IgD-negative memory B cell (primary cell): ENCODE results near the gene KCNN4. TPM values are rescaled to one million over a fixed set of nuclear protein-coding genes. Genes with fewer than 3 reads are reported as not detected.
A peak's percentile ranks its signal among the peaks of the same experiment; 100 is the strongest.

Experiments
- H3K27ac Mint-ChIP-seq, 3 donors: one replicate each; pipeline ENCODE4 v1.8.0; 2020 to 2022; ENCODE audit warnings: mild to moderate bottlenecking in 3 of 3, mixed read lengths in 3 of 3, moderate library complexity in 1 of 3
- H3K27me3 Mint-ChIP-seq: one replicate; pipeline ENCODE4 v1.8.0; 2021; ENCODE audit warnings: mixed read lengths
- H3K36me3 Mint-ChIP-seq: one replicate; pipeline ENCODE4 v1.8.0; 2020; ENCODE audit warnings: mild to moderate bottlenecking, mixed read lengths
- H3K4me1 Mint-ChIP-seq, 3 donors: one replicate each; pipeline ENCODE4 v1.8.0; 2020 to 2022; ENCODE audit warnings: mixed read lengths in 3 of 3, mild to moderate bottlenecking in 1 of 3
- H3K4me3 Mint-ChIP-seq, 4 donors: one replicate each; pipeline ENCODE4 v1.8.0; 2020 to 2022; ENCODE audit warnings: mild to moderate bottlenecking in 4 of 4, mixed read lengths in 4 of 4, moderate library complexity in 3 of 4
- H3K9me3 Mint-ChIP-seq, 3 donors: one replicate each; pipeline ENCODE4 v1.8.0; 2020 to 2021; ENCODE audit warnings: mixed read lengths in 3 of 3, mild to moderate bottlenecking in 1 of 3
- polyA plus RNA-seq: library from polyadenylated mRNA; unstranded; fragments of 300-500 nt; fragmentation: Illumina TruSeq; gene quantifications from one replicate; pipeline ENCODE4 v1.2.3, GENCODE V29; 2021

Gene KCNN4
- polyA plus RNA-seq, 1 donor from 2014 or later, result 87.9 TPM

DNA sequence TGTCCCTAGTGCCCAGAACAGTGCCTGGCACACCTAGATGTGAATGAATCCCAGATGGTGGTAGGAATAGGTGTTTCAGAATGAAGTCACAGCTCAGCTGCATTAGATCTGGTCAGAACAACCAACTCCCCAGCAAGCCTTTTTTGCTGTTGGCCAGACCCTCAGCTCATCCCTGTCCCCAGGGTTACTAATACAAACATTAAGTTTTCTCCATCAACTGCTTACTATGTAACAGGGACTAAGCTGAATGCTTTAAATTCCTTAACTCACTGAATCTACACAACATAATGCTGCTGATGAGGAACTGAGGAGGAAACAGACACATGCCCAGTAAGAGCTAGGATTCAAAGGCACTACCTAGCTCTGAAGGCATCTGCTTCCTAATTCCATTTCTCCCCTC, 44.8 kb downstream of the KCNN4 start:
- no peak overlapping the region for H3K27ac Mint-ChIP-seq

DNA sequence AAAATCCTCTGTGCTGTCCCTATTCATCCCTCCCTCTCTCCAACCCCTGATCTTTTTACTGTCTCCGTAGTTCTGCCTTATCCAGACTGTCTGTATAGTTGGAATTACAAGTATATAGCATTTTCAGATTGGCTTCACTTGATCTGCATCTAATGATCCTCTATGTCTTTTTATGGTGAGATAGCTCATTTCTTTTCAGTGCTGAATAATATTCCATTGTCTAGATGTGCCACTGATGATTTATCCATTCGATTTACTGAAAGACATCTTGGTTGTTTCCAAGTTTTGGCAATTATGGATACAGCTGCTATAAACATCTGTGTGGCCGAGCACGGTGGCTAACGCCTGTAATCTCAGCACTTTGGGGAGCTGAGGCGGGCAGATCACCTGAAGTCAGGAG, 45.8 kb downstream of the KCNN4 start:
- H3K4me1 Mint-ChIP-seq, result peaks cover 0 to 3% (median 0%) of the 10 kb centered on the region in 3 donors
- H3K27me3 Mint-ChIP-seq, result no peaks in the 10 kb centered on the region
- no peak overlapping the region for H3K27ac Mint-ChIP-seq
- H3K4me3 Mint-ChIP-seq, result no peak overlapping the region
- H3K36me3 Mint-ChIP-seq, result peaks cover 13% of the 10 kb centered on the region
- H3K9me3 Mint-ChIP-seq, result no peaks in the 10 kb centered on the region

More for the DNA sequence above, 44.8 kb downstream of the KCNN4 start:
- H3K9me3 Mint-ChIP-seq, result no peaks in the 10 kb centered on the region
- H3K27me3 Mint-ChIP-seq, result no peaks in the 10 kb centered on the region
- H3K36me3 Mint-ChIP-seq, result peaks cover 10% of the 10 kb centered on the region
- peaks cover 0 to 3% (median 0%) of the 10 kb centered on the region in 3 donors for H3K4me1 Mint-ChIP-seq
- no peak overlapping the region for H3K4me3 Mint-ChIP-seq

DNA sequence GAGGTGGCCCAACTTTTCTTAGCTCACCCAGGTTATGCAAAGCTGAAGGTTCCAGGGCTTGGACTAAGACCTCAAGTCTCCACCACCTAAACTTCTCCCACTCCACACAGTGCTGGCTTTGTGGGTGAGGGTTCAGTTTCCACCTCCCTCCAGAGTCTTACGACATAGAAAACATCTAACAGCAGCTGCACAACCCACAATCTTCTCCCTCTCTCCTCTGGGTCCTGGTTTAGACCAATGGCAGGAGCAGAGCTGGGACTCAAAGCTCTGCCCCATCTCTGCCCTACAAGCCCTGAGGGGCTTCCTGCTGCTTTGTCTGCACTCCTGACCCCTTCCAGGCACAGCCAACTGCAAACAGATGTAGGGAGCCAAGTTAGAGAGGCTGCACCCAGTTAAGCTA, 48.9 kb downstream of the KCNN4 start:
- Mint-ChIP-seq H3K4me3 (no peak overlapping the region), H3K27me3 (no peaks in the 10 kb centered on the region), H3K4me1 (peaks cover 3 to 5% (median 4%) of the 10 kb centered on the region in 3 donors), H3K36me3 (peaks cover 8% of the 10 kb centered on the region), H3K27ac (no peak overlapping the region), H3K9me3 (peaks cover 0 to 2% (median 0%) of the 10 kb centered on the region in 3 donors)

DNA sequence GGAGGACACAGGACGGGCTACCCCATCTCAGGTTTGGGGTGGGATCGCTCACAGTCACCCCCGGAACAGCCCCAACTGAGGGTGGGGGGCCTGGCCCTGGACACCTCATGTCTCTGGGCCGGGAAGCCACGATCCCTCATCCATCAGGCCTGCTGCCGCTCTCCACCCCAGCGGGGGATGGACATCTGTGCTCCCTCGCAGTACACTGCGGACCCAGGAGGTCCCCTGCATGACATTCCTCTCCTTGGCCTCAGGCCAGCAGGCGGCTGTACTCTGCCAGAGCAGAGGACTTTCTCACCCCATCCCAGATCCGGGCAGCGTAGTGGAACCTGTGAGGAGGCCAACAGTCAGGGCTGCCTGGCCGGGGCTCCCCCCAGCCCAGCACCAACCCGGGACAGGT, 49.4 kb downstream of the KCNN4 start:
- H3K4me1 Mint-ChIP-seq, result peaks cover 6 to 9% (median 6%) of the 10 kb centered on the region in 3 donors
- peaks cover 0 to 2% (median 0%) of the 10 kb centered on the region in 3 donors for H3K9me3 Mint-ChIP-seq

DNA sequence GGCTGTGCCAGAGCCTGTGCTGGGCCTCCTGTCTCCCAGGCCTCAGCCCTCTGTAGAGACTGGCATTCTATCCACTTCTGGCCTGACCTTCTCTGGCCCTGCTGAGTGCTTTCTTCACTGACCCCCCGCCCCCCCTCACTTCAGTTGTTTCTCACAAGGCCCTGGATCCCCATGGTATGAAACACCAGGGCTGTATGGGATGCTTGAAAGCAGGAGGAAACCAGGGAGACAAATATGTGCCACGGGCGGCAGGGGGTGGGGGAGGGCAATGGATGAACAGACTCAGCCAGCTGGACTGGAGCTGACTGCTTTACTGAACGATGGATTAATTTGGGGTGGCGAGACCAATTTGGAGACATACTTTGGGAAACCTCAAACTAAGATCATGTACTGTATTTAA, 50.9 kb downstream of the KCNN4 start:
- H3K27me3 Mint-ChIP-seq, result no peaks in the 10 kb centered on the region
- peaks cover 16 to 17% (median 17%) of the 10 kb centered on the region in 3 donors for H3K4me1 Mint-ChIP-seq
- H3K27ac Mint-ChIP-seq, result no peak overlapping the region
- H3K36me3 Mint-ChIP-seq, result peaks cover 8% of the 10 kb centered on the region
- H3K9me3 Mint-ChIP-seq, result peaks cover 0 to 2% (median 0%) of the 10 kb centered on the region in 3 donors
- H3K4me3 Mint-ChIP-seq, result no peak overlapping the region

More for the DNA sequence above, 49.4 kb downstream of the KCNN4 start:
- Mint-ChIP-seq H3K36me3 (peaks cover 8% of the 10 kb centered on the region), H3K27me3 (no peaks in the 10 kb centered on the region), H3K27ac (no peak overlapping the region), H3K4me3 (no peak overlapping the region)

DNA sequence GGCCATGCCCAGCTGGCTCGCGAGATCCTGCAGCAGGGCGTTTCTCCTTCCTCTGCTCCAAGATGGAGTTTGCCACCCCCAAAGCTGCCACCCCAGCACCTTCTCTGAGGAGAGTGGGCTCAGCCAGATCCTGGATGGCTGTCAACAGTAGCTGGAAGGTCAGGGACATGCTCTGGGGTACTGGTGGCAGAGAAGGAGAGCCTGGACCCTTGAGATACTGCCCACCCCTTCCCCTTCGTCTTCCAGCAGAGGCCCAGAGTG, 53.2 kb downstream of the KCNN4 start:
- Mint-ChIP-seq H3K27me3 (no peaks in the 10 kb centered on the region), H3K27ac (no peak overlapping the region), H3K9me3 (peaks cover 0 to 2% (median 0%) of the 10 kb centered on the region in 3 donors), H3K36me3 (peaks cover 7% of the 10 kb centered on the region), H3K4me1 (peaks cover 18 to 21% (median 20%) of the 10 kb centered on the region in 3 donors), H3K4me3 (no peak overlapping the region)

DNA sequence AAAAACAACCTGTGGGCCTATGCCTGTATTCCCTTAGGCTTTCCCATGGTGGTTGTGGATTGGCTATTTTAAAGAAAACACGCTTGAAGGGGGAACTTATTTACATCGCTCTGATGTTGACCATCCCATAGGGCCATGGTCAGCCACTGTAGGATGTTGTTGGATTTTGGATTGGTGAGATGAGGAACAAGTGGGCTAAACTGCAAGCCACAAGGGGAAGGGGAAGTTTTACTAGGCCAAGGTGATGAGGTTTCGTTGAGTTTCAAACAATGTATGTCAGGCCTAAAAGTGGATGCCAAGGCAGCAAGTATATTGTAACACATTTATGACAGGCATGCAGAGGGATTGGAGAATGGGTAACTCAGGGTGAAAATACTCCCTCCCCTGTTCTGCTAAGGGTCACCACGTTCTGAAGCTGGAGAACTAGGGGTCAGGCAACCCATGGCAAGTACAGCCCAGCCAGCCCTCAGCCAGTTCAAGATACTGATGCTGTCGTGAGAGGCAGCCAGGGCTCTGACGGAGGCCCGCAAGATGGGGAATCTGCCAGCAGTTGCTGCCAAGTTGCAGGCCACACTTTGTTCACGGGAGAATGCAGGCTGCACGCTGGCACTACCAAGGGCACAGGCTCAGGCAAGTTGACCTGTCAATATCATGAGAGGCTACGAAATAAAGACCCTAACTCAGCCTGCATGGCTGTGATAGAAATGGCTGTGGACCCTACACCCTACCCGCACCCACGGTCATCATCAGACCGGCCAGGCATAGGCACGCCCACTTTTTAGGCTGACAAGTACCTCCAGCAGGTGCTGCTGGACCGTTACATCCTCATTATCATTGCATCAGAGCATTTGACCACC, 53.8 kb downstream of the KCNN4 start:
- Mint-ChIP-seq H3K27me3 (no peaks in the 10 kb centered on the region), H3K4me3 (no peak overlapping the region), H3K4me1 (peaks cover 18 to 21% (median 20%) of the 10 kb centered on the region in 3 donors), H3K36me3 (peaks cover 4% of the 10 kb centered on the region), H3K27ac (peak overlapping the region in 1 of 3 donors; percentile 21), H3K9me3 (peaks cover 0 to 2% (median 0%) of the 10 kb centered on the region in 3 donors)

DNA sequence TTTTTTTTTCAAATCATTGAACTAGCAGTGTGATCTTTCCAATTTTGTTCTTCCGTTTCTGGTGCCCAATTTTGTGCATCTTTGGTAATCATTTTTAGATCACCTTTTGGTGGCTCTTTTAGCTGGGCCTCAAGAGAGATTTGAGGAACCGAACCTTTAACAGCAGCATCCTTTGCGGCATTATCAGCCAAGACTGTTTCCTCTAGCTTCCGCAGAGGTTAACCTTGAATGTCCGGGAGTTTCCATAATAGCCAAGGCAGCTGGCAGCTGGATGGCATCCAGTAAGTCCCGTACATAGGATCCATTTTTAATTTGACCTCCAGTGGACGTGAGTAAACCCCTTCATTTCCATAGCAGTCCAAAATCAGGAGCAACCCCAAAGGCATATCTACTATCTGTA, 55.3 kb downstream of the KCNN4 start:
- Mint-ChIP-seq H3K27me3 (no peaks in the 10 kb centered on the region), H3K27ac (peak overlapping the region in 2 of 3 donors; percentile 6 to 18), H3K4me3 (peak overlapping the region in 2 of 4 donors; percentile 61 to 72), H3K4me1 (peaks cover 18 to 21% (median 20%) of the 10 kb centered on the region in 3 donors), H3K9me3 (peaks cover 0 to 2% (median 0%) of the 10 kb centered on the region in 3 donors), H3K36me3 (peaks cover 4% of the 10 kb centered on the region)

DNA sequence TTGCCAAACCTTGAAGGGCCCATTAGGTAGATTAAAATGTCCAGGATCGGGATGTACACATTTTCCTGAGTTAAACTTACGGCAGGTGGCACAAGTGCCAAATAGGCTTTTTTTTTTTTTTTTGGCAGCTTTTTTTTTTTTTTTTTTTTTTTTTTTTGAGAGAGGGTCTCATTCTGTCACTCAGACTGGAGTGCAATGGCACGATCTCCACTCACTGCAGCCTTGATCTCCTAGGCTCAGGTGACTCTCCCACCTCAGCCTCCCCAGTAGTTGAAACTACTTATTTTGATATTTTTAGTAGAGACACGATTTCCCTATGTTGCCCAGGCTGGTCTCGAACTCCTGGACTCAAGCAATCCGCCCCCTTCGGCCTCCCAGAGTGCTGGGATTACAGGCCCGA, 55.9 kb downstream of the KCNN4 start:
- peak overlapping the region in 1 of 4 donors; percentile 61 for H3K4me3 Mint-ChIP-seq
- no peaks in the 10 kb centered on the region for H3K36me3 Mint-ChIP-seq
- no peaks in the 10 kb centered on the region for H3K27me3 Mint-ChIP-seq
- H3K9me3 Mint-ChIP-seq, result peaks cover 0 to 2% (median 0%) of the 10 kb centered on the region in 3 donors
- peak overlapping the region in 1 of 3 donors; percentile 50 for H3K27ac Mint-ChIP-seq
- peaks cover 18 to 21% (median 20%) of the 10 kb centered on the region in 3 donors for H3K4me1 Mint-ChIP-seq

DNA sequence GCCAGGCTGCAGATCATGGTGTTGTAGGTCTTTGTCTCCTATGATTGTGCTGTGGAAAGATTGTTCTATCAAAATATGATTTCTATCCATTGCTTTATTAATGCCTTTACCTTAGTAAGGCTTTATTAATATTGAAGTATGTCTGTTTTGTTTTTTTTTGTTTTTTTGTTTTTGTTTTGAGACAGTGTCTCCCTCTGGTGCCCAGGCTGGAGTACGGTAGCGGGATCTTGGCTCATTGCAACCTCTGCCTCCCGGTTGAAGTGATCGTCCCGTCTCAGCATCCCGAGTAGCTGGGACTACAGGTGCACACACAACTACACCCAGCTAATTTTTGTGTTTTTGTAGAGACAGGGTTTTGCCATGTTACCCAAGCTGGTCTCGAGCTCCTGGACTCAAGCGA, 57.2 kb downstream of the KCNN4 start:
- Mint-ChIP-seq H3K36me3 (no peaks in the 10 kb centered on the region), H3K9me3 (peaks cover 0 to 2% (median 0%) of the 10 kb centered on the region in 3 donors), H3K4me1 (peaks cover 18 to 21% (median 20%) of the 10 kb centered on the region in 3 donors), H3K27me3 (no peaks in the 10 kb centered on the region), H3K4me3 (peak overlapping the region in 1 of 4 donors; percentile 47), H3K27ac (no peak overlapping the region)

DNA sequence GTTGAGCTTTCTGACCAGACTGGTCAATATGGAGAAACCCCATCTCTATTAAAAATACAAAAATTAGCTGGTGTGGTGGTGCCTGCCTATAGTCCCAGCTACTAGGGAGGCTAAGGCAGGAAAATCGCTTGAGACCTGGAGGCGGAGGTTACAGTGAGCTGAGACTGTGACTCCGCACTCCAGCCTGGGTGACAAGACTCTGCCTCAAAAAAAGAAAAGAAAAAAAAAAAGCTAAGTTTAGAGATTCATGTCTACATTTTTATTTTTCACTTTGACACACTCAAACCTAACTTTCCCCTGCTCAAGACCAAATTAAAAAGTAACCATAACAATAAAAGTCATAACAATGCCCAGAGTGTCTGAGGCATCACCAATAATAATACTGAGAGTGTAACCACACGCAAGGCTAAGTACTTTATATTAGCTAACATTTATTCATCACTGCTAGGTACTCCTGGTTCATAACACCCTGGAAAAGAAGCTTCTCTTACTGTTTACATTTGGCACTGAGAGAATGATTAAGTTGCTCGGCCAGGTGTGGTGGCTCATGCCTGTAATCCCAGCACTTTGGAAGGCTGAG, 59.2 kb downstream of the KCNN4 start:
- no peak overlapping the region for H3K27ac Mint-ChIP-seq

DNA sequence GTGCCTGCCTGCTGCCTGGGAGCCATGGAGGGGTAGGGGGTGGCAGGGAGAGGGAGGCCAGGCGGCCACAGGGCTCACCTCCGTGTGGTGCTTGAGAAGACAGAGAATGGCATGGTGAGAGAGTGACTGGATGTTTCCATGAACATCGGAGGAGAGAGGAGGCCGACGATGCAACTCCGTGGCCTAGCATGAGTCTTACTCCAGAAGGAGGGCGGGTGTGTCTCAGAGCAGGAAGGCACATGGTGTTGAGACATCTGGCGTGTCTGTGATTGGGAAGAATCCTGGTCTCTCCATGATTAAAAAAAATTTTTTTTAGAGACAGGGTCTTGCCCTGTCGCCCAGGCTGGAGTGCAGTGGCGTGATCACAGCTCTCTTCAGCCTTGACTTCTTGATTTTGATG, 59.8 kb downstream of the KCNN4 start:
- Mint-ChIP-seq H3K27ac (no peak overlapping the region), H3K4me3 (no peak overlapping the region), H3K4me1 (peaks cover 10 to 12% (median 11%) of the 10 kb centered on the region in 3 donors), H3K36me3 (no peaks in the 10 kb centered on the region), H3K9me3 (no peaks in the 10 kb centered on the region), H3K27me3 (no peaks in the 10 kb centered on the region)

More for the DNA sequence above, 59.2 kb downstream of the KCNN4 start:
- no peaks in the 10 kb centered on the region for H3K27me3 Mint-ChIP-seq
- H3K36me3 Mint-ChIP-seq, result no peaks in the 10 kb centered on the region
- H3K4me1 Mint-ChIP-seq, result peaks cover 12 to 14% (median 13%) of the 10 kb centered on the region in 3 donors
- no peaks in the 10 kb centered on the region for H3K9me3 Mint-ChIP-seq
- no peak overlapping the region for H3K4me3 Mint-ChIP-seq

DNA sequence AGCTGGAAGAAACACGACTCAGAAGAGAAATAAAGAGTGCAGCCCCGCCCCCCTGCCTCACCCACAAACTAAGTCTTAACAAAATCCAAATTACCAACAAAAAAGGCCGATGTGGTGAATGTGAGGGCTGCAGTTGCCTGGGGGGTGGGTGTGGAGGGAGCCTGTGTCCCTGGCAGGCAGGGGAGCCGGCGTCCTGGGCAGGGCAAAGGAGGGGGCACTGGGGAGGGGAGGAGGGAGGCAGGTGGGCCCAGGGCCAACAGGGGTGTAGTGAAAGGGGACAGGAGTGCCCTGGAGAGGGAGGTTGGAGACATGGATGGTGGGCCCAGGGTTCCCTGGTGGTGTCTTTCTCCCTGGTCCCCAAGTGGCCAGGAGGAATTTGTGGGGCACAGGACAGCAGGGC, 60.9 kb downstream of the KCNN4 start:
- H3K9me3 Mint-ChIP-seq, result no peaks in the 10 kb centered on the region
- H3K36me3 Mint-ChIP-seq, result no peaks in the 10 kb centered on the region
- H3K4me3 Mint-ChIP-seq, result no peak overlapping the region
- H3K4me1 Mint-ChIP-seq, result peaks cover 1 to 5% (median 3%) of the 10 kb centered on the region in 3 donors
- H3K27ac Mint-ChIP-seq, result no peak overlapping the region
- no peaks in the 10 kb centered on the region for H3K27me3 Mint-ChIP-seq

DNA sequence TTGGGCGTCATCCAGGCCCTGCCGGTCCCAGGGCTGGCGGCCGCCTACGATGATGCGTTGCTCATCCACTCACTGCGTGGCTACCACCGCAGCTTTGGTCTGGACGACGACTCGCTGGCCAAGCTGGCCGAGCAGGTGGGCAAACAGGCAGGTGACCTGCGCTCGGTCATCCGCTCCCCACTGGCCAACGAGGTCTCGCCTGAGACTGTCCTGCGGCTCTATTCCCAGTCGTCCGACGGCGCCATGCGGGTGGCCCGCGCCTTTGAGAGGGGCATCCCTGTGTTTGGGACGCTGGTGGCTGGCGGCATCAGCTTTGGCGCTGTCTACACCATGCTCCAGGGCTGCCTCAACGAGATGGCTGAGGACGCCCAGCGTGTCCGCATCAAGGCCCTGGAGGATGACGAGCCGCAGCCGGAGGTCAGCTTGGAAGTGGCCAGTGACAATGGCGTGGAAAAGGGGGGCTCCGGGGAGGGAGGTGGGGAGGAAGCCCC, 61.4 kb downstream of the KCNN4 start:
- Mint-ChIP-seq H3K36me3 (no peaks in the 10 kb centered on the region), H3K9me3 (no peaks in the 10 kb centered on the region), H3K4me1 (peaks cover 0 to 2% (median 1%) of the 10 kb centered on the region in 3 donors), H3K27ac (no peak overlapping the region), H3K4me3 (no peak overlapping the region), H3K27me3 (peaks cover 3% of the 10 kb centered on the region)

DNA sequence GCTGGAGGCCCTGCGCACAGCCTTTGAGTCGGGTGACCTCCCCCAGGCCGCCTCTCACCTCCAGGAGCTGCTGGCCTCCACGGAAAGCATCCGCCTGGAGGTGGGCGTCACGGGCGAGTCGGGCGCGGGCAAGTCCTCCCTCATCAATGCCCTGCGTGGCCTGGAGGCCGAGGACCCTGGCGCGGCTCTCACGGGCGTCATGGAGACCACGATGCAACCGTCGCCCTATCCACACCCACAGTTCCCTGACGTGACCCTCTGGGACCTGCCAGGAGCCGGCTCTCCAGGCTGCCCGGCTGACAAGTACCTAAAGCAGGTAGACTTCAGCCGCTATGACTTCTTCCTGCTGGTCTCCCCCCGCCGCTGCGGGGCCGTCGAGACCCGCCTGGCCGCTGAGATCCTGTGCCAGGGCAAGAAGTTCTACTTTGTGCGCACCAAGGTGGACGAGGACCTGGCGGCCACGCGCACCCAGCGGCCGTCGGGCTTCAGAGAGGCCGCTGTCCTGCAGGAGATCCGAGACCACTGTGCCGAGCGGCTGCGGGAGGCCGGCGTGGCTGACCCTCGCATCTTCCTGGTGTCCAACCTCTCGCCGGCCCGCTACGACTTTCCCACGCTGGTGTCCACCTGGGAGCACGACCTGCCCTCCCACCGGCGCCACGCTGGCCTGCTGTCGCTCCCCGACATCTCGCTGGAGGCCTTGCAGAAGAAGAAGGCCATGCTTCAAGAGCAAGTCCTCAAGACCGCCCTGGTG, 62.0 kb downstream of the KCNN4 start:
- no peaks in the 10 kb centered on the region for H3K9me3 Mint-ChIP-seq
- no peak overlapping the region for H3K27ac Mint-ChIP-seq
- H3K4me3 Mint-ChIP-seq, result no peak overlapping the region
- H3K36me3 Mint-ChIP-seq, result no peaks in the 10 kb centered on the region
- H3K27me3 Mint-ChIP-seq, result peaks cover 3% of the 10 kb centered on the region
- H3K4me1 Mint-ChIP-seq, result no peaks in the 10 kb centered on the region
